ENCODE results near the gene GGA1.

GGA1 gene

DNA sequence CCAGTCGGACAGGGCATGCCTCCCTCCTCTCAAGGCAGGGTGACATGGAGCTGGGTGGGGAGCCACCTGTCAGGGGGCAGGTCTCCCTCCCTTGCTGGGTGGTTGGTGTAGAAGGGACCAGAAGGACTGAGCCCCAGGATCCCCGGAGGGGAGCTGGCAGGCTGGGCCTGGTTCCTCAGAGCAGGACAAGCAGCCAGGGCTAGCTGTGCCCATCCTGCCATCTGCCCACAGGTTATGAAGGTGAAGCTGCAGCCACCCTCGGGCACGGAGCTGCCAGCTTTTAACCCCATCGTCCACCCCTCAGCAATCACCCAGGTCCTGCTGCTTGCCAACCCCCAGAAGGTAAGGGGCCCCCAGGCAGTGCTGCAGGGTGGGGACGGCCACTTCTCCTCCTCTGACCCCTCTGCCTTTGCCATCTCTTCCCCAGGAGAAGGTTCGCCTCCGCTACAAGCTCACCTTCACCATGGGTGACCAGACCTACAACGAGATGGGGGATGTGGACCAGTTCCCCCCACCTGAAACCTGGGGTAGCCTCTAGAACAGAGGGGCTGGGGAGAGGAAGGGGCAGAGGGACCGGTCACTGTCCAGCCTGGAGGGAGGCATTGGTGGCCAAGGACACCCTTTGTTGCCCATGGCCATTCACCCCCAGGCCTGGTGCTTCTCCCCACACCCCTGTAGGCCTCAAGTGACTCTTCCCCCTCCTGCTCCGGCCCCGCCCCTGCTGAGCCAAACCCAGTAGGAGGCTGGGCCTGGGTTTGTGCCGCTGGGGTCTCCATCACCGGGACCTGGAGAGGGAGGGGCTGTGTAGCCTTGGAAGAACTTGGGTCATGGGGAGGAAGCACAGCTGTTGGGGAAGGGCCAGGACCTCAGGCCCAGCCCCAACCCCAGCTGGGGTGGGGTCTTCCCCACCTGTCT lies 23.8 kb downstream of the GGA1 start:
- DNase-seq: no peak

DNA sequence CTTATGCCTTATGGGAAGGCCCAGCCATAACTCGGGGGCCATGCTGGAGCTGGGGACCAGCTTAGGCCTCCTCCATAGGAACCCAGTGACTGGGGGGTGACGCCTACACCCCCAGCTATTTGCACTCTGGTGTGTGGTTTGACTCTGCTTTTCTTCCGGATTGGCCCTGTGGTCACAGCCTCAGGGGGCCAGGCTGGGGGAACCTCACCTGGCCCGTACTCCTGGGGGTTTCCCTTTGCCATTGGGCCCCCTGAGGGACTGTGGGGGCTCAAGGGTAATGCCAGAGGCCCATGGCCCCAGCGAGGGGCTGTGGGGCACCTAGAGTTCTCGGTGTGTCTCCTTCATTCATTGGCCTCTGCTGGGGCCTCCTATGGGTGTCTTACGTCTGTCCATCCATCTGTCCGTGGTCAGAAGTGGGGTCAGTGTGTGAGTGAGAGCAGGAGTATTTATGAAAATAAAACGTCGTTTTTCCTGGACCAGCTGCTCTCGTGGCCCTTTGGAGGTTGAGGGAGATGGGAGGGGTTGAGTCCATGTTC lies 24.5 kb downstream of the GGA1 start:
- no peak for DNase-seq

GRCh38 chr22:37633625-37634416 lies 25.2 kb downstream of the GGA1 start:
- no peak for DNase-seq

DNA sequence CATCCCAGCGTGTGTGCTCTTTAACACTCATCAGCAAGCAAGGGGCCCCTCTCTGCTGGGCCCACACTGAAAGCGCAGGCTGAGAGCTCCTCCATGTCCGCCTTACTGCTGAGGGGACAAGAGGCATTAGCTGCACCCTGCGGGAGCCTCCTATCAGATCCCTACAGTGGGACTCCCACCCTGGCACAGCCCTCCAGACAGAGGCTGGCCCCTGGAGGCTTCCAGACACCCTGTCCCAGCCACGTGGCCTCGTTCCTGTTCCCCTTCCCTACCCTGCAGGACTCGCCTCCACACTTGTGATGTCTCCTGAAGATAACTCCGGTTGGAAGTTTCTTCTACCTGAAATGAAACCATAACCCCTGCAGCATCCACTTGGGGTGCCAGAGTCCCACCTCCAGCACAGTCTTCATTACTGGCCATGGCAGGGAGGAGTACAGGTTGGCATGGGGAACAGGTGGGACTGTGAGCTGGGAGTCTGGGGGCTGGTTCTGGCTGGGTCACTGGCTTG lies 25.8 kb downstream of the GGA1 start:
- DNase-seq: no peak

DNA sequence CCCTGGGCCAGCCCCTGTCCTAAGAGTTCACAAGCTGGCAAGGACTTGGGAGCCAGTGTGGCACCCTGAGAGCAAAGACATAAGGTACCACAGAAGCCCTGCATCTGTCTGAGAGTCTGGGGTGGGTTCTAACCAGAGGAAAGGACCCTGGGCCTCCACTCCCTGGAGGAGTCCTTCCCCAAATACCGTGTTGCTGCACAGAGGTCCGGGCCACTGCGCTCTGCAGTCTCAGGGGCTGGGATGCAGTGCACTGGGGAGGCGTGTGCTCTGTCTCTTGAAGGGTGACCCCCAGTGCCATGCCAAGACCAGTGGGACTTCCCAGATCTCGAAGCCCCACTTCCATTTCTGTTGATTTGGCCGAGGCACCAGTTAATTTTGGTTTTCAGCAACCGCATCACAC lies 26.5 kb downstream of the GGA1 start:
- no peak for DNase-seq

DNA sequence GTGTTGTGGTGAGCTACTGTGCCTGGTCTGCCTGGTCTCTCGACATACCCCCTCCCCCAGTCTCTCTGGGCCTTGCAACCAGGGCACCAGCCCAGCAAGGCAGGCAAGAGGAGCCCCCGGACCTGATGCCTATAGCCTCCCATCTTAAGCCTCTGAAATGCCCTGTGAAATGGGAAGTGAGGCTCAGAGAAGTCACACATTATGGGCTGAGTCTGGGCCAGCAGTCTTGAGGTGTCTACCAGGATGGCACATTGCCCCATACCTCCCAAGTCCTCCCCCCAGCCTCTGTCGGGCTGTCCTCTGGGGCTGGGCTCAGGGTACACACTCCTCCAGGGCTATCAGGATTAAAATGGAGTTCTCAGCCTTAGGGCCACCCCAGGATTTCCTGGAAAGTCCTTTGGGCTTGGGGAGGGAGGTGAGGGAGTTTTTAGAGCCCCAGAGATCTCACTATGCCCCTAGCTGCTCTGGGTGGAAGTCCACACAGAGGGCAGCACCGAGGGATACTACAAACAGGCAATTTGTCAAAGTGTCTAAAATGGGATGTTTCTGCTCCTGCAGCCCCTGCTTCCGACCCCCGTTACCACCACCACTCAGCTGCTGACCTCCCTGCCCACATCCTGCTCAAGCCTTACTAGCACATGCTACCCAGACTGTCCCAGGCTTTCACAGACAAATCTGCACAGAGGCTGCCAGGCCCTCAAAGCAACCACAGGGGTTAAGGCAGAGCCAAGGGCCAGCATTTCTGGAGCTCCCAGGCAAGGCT lies 27.7 kb downstream of the GGA1 start:
- no peak for DNase-seq

GRCh38 chr22:37636949-37637273 lies 28.3 kb downstream of the GGA1 start:
- DNase-seq: no peak

GRCh38 chr22:37638391-37639069 lies 29.9 kb downstream of the GGA1 start:
- DNase-seq: peak in 1 of 2 experiments; percentile 19

DNA sequence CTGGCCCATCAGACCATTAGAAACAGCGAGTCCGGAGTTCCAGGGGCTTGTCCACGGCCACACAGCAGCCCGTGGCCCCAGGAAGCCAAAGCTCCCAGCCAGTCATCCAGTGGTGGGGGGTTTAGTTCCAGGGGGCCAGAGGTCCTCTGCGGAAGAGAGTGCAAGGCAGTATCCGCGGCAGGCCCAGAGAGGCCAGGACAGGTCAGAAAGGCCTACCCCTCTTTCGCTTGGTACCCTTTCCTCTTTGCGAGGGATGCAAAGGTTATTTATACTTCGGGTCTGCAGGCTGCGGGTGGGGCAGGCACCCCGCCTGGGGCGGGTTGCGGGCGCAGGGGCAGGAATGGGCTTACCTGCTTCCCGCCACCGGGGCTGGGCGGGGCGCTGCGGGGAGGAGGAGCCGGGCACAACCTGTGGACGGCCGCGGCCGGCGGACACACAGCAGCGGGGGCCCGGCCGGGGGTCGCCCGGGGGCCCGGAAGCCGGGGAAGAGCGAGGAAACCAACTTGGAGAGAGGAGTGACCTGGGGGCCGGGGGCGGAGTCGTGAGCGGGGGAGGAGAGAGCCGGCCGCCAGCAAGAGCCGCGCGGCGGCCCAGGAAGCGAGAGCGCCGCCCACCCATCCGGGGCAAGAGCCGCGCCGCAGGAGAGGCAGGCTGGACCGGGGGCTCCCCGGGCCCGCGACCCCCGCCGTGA lies 30.6 kb downstream of the GGA1 start, which contains the start of gene SH3BP1:
Gene SH3BP1 (plus strand): TSS at position 600 of the 691 bp plus-strand sequence. CDS start 119 bp downstream, outside the sequence.
- peak in 1 of 2 experiments; percentile 55 for DNase-seq

DNA sequence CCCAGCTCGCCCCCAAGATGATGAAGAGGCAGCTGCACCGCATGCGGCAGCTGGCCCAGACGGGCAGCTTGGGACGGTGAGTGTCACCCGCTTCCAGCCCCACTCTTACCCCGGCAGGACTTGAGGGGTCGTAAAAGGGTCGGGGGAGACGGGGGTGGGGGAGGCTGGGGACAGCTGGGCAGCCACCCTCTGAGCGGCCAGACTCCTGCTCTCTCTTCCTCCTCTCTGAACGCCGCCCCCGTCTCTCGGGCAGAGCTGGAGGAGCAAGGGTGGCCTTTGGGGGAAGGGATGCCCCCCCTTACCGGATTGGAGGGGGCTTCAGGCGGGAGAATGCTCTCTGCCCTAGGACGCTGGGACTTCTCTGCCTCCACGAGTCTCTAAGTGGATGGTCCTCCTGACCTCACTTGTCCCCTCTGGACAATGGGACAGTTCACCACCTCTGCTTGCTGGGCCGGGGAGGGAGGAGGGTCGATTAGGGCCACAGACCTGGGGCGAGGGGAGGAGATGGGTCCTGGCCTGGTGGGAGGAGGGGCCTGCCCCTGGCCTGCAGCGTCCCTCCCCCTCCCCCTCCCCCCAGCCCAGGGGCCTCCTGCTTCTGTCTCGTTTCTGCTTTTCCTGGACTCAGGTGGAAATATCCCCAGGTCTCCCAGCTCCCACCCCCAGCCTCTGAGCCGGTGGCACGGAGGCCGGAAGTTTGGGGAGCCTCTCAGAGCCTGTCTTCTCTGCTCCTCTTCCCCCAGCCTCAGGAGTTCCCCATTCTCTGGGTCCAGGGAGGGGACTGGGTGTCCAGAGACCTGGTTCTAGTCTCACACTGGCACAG lies 31.3 kb downstream of the GGA1 start:
- peak in 1 of 2 experiments; percentile 20 for DNase-seq

DNA sequence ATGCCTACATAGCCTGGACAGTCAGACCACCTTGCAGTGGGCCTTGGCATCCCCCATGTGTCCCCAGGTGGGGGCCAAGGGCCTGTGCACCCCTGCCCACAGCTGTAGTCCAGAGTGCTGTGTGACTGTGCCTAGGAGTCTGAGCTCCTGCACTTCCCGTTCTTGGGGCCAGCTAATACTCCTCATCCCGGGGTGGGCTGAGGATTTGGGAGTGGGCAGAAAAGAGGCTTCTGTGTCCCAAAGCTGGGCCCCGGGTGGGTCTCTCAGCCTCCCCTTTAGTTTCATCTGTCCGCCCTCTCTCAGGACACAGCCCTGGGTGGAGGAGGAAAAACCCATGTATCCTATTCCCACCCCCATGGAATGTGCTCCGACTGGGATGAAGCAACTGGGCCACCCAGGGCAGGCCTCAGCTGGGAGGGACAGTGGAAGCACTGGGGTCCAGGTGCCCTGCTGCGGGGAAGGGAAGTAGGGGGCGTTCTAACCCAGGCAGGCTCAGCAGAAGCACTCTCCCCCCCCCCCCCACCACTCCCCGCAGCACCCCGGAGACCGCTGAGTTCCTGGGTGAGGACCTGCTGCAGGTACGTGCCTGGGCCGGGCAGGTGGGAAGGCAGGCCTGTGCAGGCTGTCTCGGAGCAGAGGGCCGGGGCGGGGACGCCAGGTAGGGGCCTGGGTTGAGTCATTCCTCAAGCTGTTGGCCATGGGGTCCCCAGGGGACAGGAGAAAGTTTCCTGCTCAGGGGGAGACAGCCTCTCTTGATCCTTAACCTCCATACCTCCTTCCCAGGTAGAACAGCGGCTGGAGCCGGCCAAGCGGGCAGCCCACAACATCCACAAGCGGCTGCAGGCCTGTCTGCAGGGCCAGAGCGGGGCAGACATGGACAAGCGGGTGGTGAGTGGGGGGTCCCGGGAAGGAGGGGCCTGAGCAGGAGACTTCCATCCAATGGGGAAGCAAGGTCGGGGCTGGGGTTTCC lies 32.2 kb downstream of the GGA1 start:
- no peak for DNase-seq

DNA sequence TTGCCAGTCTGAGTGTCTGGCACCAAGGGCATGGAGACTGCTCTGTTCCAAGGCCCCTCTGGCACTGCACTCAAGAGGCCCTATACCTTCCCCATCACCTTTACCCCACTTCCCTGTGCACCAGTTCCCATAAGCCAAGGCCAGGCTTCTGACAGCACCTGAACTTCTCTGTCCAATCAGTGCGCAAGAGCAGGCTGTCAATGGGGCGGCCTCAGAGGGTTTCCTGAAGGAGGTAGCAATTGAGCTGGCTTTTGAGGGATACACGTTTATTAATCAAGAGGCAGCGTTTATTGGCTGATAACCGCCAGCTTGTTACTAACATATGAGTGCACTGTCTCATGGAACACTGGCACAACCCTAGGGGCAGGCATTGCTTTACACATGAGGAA lies 32.9 kb downstream of the GGA1 start:
- DNase-seq: no peak

GRCh38 chr22:37643225-37643847 lies 34.7 kb downstream of the GGA1 start:
- DNase-seq: peak in 1 of 2 experiments; percentile 71

GRCh38 chr22:37647317-37647716 lies 38.7 kb downstream of the GGA1 start:
- no peak for DNase-seq

GRCh38 chr22:37647928-37648327 lies 39.3 kb downstream of the GGA1 start:
- DNase-seq: no peak

DNA sequence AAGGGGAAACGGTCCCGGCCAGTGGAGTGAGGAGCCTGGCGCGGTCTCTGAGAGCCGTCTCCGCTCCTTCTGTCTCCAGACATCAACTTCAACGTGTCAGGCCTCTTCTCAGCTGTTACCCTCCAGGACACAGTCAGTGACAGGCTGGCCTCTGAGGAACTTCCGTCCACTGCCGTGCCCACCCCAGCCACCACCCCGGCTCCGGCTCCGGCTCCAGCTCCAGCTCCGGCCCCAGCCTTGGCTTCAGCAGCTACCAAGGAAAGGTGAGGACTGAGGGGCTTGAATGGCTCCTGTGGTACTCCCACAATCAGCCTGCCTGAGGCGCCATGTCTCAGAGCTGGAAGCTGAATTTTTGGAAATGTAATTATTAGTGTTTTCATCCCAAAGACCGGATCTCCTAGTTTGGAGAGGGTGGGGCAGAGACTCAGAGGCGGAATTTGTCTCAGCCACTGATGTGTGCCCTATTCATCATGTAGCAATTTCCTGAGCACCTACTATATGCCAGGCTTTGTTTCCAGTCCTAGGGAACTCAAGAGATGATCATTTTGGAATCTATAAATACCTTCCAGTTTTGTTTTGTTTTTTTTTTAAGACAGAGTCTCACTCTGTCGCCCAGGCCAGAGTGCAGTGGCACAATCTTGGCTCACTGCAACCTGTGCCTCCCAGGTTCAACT lies 42.0 kb downstream of the GGA1 start:
- DNase-seq: no peak

DNA sequence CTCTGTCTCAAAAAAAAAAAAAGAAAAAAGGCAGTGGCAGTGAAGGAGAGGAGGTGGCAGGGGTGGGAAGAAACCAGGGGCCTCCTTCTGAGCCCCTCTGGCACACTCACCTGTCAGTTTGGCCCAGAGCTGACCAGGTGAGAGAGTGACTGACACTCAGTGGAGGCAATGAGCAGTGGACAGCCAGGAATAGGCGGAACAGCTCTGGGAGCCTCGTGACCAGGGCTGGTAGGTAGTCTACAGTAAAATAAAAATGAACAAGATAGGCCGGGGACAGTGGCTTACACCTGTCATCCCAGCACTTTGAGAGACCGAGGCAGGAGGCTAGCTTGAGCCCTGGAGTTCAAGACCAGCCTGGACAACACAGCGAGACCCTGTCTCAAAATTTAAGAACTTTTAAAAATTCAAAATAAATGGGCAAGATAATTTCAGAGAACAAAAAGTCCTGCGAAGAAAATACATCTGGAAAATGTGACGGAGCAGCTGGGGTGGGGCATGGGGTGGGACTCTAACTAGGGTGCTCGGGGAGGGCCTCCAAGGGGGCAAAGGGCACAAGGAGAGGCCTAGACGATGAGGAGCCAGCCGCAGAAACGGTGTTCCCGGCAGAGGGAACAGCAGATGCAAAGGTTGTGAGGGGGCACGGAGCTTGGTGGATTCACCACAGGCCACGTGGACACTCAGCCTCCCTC lies 46.1 kb downstream of the GGA1 start:
- no peak for DNase-seq

DNA sequence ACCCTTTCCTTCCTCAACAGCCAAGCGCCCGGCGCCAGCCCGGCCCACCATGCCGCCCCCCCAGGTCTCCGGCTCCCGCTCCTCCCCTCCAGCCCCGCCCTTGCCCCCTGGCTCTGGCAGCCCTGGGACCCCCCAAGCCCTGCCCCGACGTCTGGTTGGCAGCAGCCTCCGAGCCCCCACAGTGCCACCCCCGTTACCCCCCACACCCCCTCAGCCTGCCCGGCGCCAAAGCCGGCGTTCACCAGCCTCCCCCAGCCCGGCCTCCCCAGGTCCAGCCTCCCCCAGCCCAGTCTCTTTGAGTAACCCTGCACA lies 46.6 kb downstream of the GGA1 start:
- no peak for DNase-seq

All from NCI-H526 (cell line).